Limb (tissue), 2 donors: ENCODE measurements around the gene BCL2L12.

ENCODE experiments used
- DNase-seq, 2 donors: peaks; one replicate each; pipeline ENCODE4 v3.0.0-alpha.2; 2016; ENCODE audit errors: extremely low spot score in 2 of 2

Gene BCL2L12

GRCh38 chr19:49642492-49643035, 23.2 kb upstream of the BCL2L12 start:
- DNase-seq: no peak

GRCh38 chr19:49643466-49643865, 22.3 kb upstream of the BCL2L12 start:
- DNase-seq: no peak

GRCh38 chr19:49645592-49645991, 20.1 kb upstream of the BCL2L12 start:
- DNase-seq: no peak

GRCh38 chr19:49645995-49646394, 19.7 kb upstream of the BCL2L12 start:
- no peak for DNase-seq

- no peak for DNase-seq
These were observed 19.1 kb upstream of the BCL2L12 start for GRCh38 chr19:49646586-49646985.

- no peak for DNase-seq
These were observed 14.5 kb upstream of the BCL2L12 start for GRCh38 chr19:49651029-49651819.

GRCh38 chr19:49651820-49652550, 13.7 kb upstream of the BCL2L12 start:
- no peak for DNase-seq

- no peak for DNase-seq
These were observed 12.9 kb upstream of the BCL2L12 start for GRCh38 chr19:49652551-49653465.

GRCh38 chr19:49653466-49653806, 12.3 kb upstream of the BCL2L12 start:
- no peak for DNase-seq

- DNase-seq: no peak
These were observed 11.2 kb upstream of the BCL2L12 start for GRCh38 chr19:49654581-49654980.

GRCh38 chr19:49655570-49656455, 9.9 kb upstream of the BCL2L12 start:
- DNase-seq: no peak

GRCh38 chr19:49656456-49657109, 9.2 kb upstream of the BCL2L12 start:
- DNase-seq: no peak

GRCh38 chr19:49657493-49658138, 8.1 kb upstream of the BCL2L12 start:
- no peak for DNase-seq

- DNase-seq: no peak
These were observed 7.6 kb upstream of the BCL2L12 start for GRCh38 chr19:49658139-49658517.

GRCh38 chr19:49658566-49659442, 6.9 kb upstream of the BCL2L12 start:
- DNase-seq: no peak

GRCh38 chr19:49660338-49660961, 5.3 kb upstream of the BCL2L12 start:
- DNase-seq: no peak

- DNase-seq: no peak
These were observed 3.7 kb upstream of the BCL2L12 start for GRCh38 chr19:49662011-49662410.

- no peak for DNase-seq
These were observed 2.5 kb upstream of the BCL2L12 start for GRCh38 chr19:49663224-49663623.
